Adipocyte (in vitro differentiated cells): ENCODE data around the gene KCNAB3.

Experiments used
- DNase-seq: peaks from one replicate; pipeline ENCODE4 v3.0.0-alpha.2; 2015; ENCODE audit warnings: low read depth
- H3K27me3 ChIP-seq: replicated peaks from 2 replicates; pipeline ENCODE4 v1.7.0; 2013; ENCODE audit warnings: mild to moderate bottlenecking, low read length, moderate library complexity; ENCODE audit not compliant: control insufficient read depth, insufficient read depth
- H3K36me3 ChIP-seq: 2 replicates; pipeline ENCODE4 v1.7.0; 2013; ENCODE audit warnings: low read length, mild to moderate bottlenecking, moderate library complexity; ENCODE audit not compliant: control insufficient read depth, insufficient read depth, severe bottlenecking
- H3K4me1 ChIP-seq: 2 replicates; pipeline ENCODE4 v1.7.0; 2013; ENCODE audit warnings: mild to moderate bottlenecking, low read length, moderate library complexity; ENCODE audit not compliant: control insufficient read depth, insufficient read depth
- H3K4me3 ChIP-seq: 2 replicates; pipeline ENCODE4 v1.7.0; 2013; ENCODE audit warnings: mild to moderate bottlenecking, low read length, moderate library complexity
- H3K9ac ChIP-seq: 2 replicates; pipeline ENCODE4 v1.7.0; 2013; ENCODE audit warnings: mild to moderate bottlenecking, low read length, moderate library complexity
- H3K9me3 ChIP-seq: 2 replicates; pipeline ENCODE4 v1.7.0; 2013; ENCODE audit warnings: mild to moderate bottlenecking, low read length, moderate library complexity; ENCODE audit not compliant: control insufficient read depth

Gene KCNAB3

DNA sequence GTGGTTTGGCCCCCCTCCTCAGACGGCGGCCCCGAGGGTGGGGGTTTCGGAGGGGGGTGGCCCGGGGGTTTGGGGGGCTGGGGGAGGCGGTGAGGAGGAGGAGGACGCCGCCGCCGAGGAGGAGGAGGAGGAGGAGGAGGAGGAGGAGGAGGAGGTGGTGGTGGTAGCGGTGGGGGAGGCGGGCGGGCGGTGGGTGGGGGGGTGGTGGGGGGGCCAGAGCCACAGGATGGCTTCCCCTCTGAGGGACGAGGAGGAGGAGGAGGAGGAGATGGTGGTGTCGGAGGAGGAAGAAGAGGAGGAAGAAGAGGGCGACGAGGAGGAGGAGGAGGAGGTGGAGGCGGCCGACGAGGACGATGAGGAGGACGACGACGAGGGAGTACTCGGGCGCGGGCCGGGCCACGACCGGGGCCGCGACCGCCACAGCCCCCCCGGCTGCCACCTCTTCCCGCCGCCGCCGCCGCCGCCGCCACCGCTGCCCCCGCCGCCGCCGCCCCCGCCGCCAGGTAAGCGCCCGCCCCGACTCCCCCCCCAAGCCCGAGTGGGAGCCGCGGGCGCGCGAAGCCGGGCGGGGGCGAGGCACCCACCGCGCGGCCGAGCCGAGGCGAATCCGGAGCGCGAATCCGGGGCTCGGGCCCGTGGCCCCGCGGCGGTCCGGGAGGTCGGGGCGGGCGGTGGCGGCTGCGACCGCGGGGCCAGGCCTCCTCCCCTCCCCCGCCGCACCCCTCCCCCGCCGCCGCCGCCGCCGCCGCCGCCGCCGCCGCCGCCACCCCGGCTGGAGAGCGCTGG is 44.9 kb downstream of the KCNAB3 start:
- Histone ChIP-seq H3K36me3 (peaks cover 16% of the 10 kb centered on the region), H3K9me3 (no peaks in the 10 kb centered on the region), H3K9ac (peak overlapping the region; percentile 88), H3K4me1 (peaks cover 32% of the 10 kb centered on the region), H3K4me3 (peak overlapping the region; percentile 89), H3K27me3 (no peaks in the 10 kb centered on the region)
- peak; percentile 42 for DNase-seq

GRCh38 chr17:7883781-7884386 is 45.8 kb downstream of the KCNAB3 start:
- no peaks in the 10 kb centered on the region for H3K27me3 ChIP-seq
- DNase-seq: peak; percentile 62

GRCh38 chr17:7882629-7883028 is 47.0 kb downstream of the KCNAB3 start:
- no peak overlapping the region for H3K4me3 ChIP-seq
- peaks cover 12% of the 10 kb centered on the region for H3K4me1 ChIP-seq
- H3K27me3 ChIP-seq: no peaks in the 10 kb centered on the region
- H3K36me3 ChIP-seq: peaks cover 19% of the 10 kb centered on the region
- no peak overlapping the region for H3K9ac ChIP-seq
- H3K9me3 ChIP-seq: no peaks in the 10 kb centered on the region
- no peak for DNase-seq

More at GRCh38 chr17:7883781-7884386, 45.8 kb downstream of the KCNAB3 start:
- peaks cover 23% of the 10 kb centered on the region for H3K4me1 ChIP-seq
- H3K36me3 ChIP-seq: peaks cover 19% of the 10 kb centered on the region
- no peaks in the 10 kb centered on the region for H3K9me3 ChIP-seq
- H3K4me3 ChIP-seq: peak overlapping the region; percentile 77
- H3K9ac ChIP-seq: peak overlapping the region; percentile 84

DNA sequence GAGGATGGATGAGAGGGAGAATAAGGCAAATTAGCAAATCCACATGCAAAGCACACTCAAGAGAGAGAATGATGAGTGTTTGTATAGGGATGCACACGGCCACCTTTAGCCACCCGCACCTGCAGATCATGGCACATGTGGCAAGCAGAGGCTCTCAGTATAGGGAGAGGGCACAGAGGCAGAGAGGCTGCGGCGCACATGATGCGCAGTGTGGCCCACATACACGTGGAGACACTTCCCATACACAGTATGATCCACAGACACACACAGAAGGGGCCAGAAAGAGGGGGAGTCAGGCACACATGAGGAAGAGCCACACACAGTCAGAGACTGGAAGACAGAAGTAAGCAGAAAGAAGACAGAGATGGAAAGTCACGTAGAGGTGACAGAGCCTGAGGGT is 47.6 kb downstream of the KCNAB3 start:
- Histone ChIP-seq H3K9ac (no peak overlapping the region), H3K9me3 (no peaks in the 10 kb centered on the region), H3K36me3 (peaks cover 19% of the 10 kb centered on the region), H3K27me3 (no peaks in the 10 kb centered on the region), H3K4me3 (no peak overlapping the region), H3K4me1 (peaks cover 8% of the 10 kb centered on the region)
- no peak for DNase-seq

GRCh38 chr17:7881276-7882054 is 48.2 kb downstream of the KCNAB3 start:
- no peak overlapping the region for H3K9ac ChIP-seq
- peaks cover 19% of the 10 kb centered on the region for H3K36me3 ChIP-seq
- H3K4me3 ChIP-seq: no peak overlapping the region
- H3K9me3 ChIP-seq: no peaks in the 10 kb centered on the region
- DNase-seq: no peak
- H3K4me1 ChIP-seq: peaks cover 2% of the 10 kb centered on the region
- no peaks in the 10 kb centered on the region for H3K27me3 ChIP-seq

DNA sequence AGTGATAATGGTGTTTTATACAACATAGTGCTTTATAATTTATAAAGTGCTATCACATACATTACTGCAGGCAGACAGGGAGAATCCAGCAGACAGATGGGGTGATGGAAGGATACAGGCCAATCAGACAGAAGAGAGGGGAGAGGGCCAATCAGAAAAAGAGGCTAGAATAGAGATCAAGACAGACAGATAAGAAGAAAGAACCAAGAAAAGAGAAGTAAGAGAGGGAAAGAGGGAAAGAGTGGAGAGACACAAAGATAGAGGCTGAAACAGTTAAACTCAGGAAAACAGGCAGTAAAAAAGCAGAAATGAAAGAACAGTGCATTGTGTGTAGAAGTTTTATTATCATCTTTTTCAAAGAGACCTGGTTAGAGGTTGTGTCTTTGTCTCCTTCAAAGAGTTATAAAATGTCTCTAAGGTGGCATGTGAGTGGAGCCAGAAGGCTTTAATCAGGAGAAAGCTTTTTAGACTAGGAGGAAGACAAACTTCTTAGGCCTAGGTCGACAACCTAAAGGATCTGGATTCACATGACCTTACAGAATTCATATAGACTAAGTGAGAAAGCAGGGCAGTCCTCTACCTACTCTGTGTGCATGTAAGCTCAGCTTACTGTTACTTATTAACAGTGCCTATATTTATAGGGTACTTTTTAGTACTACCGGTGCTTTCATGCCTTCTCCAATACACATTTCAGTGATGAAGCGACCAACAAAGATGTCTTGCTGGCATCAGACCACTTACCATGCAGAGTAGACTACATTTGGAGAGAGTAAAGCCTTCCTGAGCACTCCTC is 49.4 kb downstream of the KCNAB3 start:
- H3K4me1 ChIP-seq: no peaks in the 10 kb centered on the region
- no peak overlapping the region for H3K4me3 ChIP-seq
- DNase-seq: no peak
- no peaks in the 10 kb centered on the region for H3K9me3 ChIP-seq
- H3K9ac ChIP-seq: no peak overlapping the region
- peaks cover 19% of the 10 kb centered on the region for H3K36me3 ChIP-seq
- H3K27me3 ChIP-seq: no peaks in the 10 kb centered on the region

DNA sequence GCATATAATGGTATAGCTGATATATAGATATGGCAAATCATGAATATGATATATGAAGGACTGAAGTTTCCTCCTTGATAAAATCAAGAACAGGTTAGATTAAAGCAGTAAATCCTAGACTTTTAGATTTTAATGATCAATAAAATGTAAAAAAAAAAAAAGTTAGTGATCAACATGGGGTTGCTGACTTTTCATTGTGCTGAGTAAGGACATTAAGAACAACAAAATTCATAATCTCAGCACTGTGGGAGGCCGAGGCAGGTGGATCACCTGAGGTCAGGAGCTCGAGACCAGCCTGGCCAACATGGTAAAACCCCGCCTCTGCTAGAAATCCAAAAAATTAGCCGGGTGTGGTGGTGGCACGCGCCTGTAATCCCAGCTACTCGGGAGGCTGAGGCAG is 51.4 kb downstream of the KCNAB3 start:
- DNase-seq: no peak
- no peaks in the 10 kb centered on the region for H3K4me1 ChIP-seq
- no peaks in the 10 kb centered on the region for H3K9me3 ChIP-seq
- H3K27me3 ChIP-seq: no peaks in the 10 kb centered on the region
- no peak overlapping the region for H3K9ac ChIP-seq
- no peak overlapping the region for H3K4me3 ChIP-seq
- peaks cover 19% of the 10 kb centered on the region for H3K36me3 ChIP-seq

GRCh38 chr17:7875804-7876370 is 53.8 kb downstream of the KCNAB3 start:
- Histone ChIP-seq H3K27me3 (no peaks in the 10 kb centered on the region), H3K9ac (no peak overlapping the region), H3K4me3 (no peak overlapping the region), H3K4me1 (no peaks in the 10 kb centered on the region), H3K9me3 (no peaks in the 10 kb centered on the region), H3K36me3 (peaks cover 13% of the 10 kb centered on the region)
- no peak for DNase-seq

DNA sequence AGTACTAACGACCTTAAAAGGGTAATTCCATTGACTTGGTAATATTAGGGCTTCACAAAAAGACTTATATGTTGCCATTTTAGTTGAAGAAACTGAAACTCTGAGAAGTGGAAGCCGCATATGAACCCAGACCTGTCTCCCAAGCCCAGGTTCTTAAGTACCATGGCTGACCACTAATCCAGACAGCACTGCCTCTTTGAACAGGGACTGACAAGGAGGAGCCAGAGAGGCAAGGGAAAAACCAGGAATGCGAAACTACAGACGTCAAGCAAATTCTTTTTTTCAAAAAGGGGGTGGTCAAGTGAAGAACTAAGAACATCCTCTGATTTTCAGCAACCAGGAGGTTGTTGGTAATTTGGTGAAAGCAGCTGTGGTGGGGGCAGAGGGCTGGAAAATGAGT is 56.6 kb downstream of the KCNAB3 start:
- no peak for DNase-seq

More for the DNA sequence above, 56.6 kb downstream of the KCNAB3 start:
- Histone ChIP-seq H3K27me3 (no peaks in the 10 kb centered on the region), H3K9ac (no peak overlapping the region), H3K4me1 (no peaks in the 10 kb centered on the region), H3K4me3 (no peak overlapping the region), H3K9me3 (no peaks in the 10 kb centered on the region), H3K36me3 (no peaks in the 10 kb centered on the region)
